Mesothelial cell of epicardium (in vitro differentiated cells): Measurements from ENCODE around the gene NEK11. TPM values are rescaled to one million over a fixed set of nuclear protein-coding genes. Genes with fewer than 3 reads are reported as not detected.
A peak's percentile ranks its signal among the peaks of the same experiment; 100 is the strongest.
"Not testable (repeated sequence)": the region's sequence is repeated elsewhere in the genome, so short reads cannot be mapped to it uniquely, and the experiment has no call there.

Experiments used
- DNase-seq, 2 experiments: peaks; one replicate each; pipeline ENCODE4 v3.0.0; 2021; ENCODE audit warnings: low spot score in 2 of 2; ENCODE audit not compliant: unreplicated experiment in 2 of 2
- H3K27ac Mint-ChIP-seq: 2 replicates; pipeline ENCODE4 v1.8.0; 2021; ENCODE audit warnings: mixed read lengths
- H3K27me3 Mint-ChIP-seq: 2 replicates; pipeline ENCODE4 v1.8.0; 2021; ENCODE audit warnings: low read depth, mixed read lengths
- H3K36me3 Mint-ChIP-seq: 2 replicates; pipeline ENCODE4 v1.8.0; 2021; ENCODE audit warnings: mixed read lengths
- H3K4me1 Mint-ChIP-seq: 2 replicates; pipeline ENCODE4 v1.8.0; 2021; ENCODE audit warnings: mixed read lengths
- H3K4me3 Mint-ChIP-seq: 2 replicates; pipeline ENCODE4 v1.8.0; 2021; ENCODE audit warnings: mild to moderate bottlenecking, moderate library complexity, mixed read lengths
- H3K9me3 Mint-ChIP-seq: 2 replicates; pipeline ENCODE4 v1.8.0; 2021; ENCODE audit warnings: mixed read lengths
- CTCF ChIP-seq: fragments of 200-600 bp; sonication (generic); IDR thresholded peaks from one replicate; pipeline ENCODE4 v1.5.0; 2021; ENCODE audit warnings: antibody characterized with exemption; ENCODE audit not compliant: unreplicated experiment
- total RNA-seq: library from RNA; stranded (reverse); gene quantifications from 3 replicates; pipeline ENCODE4 v1.2.1, GENCODE V29; 2021

Gene NEK11
- total RNA-seq, 1 donor from 2014 or later: 11.3 TPM

GRCh38 chr3:131361464-131362421 lies 335.1 kb downstream of the NEK11 start:
- peak; percentile 27 to 59 for DNase-seq
- peaks cover 2% of the 10 kb centered on the region for H3K27me3 Mint-ChIP-seq
- H3K36me3 Mint-ChIP-seq: no peaks in the 10 kb centered on the region
- peak overlapping the region; percentile 82 for H3K4me3 Mint-ChIP-seq
- peaks cover 14% of the 10 kb centered on the region for H3K9me3 Mint-ChIP-seq
- TF ChIP-seq CTCF: no peak
- H3K27ac Mint-ChIP-seq: peak overlapping the region; percentile 8
- peaks cover 7% of the 10 kb centered on the region for H3K4me1 Mint-ChIP-seq

GRCh38 chr3:131363275-131363674 lies 336.6 kb downstream of the NEK11 start:
- Mint-ChIP-seq H3K27me3 (peaks cover 2% of the 10 kb centered on the region), H3K27ac (no peak overlapping the region), H3K4me1 (peaks cover 7% of the 10 kb centered on the region), H3K4me3 (no peak overlapping the region), H3K9me3 (peaks cover 14% of the 10 kb centered on the region), H3K36me3 (no peaks in the 10 kb centered on the region)
- DNase-seq: no peak
- no peak for TF ChIP-seq CTCF

GRCh38 chr3:131370935-131371687 lies 344.4 kb downstream of the NEK11 start:
- H3K27me3 Mint-ChIP-seq: no peaks in the 10 kb centered on the region
- H3K9me3 Mint-ChIP-seq: no peaks in the 10 kb centered on the region
- no peak for DNase-seq
- no peak for TF ChIP-seq CTCF
- no peak overlapping the region for H3K4me3 Mint-ChIP-seq
- no peak overlapping the region for H3K27ac Mint-ChIP-seq
- H3K36me3 Mint-ChIP-seq: peaks cover 9% of the 10 kb centered on the region
- H3K4me1 Mint-ChIP-seq: no peaks in the 10 kb centered on the region

GRCh38 chr3:131371688-131372066 lies 345.0 kb downstream of the NEK11 start:
- no peaks in the 10 kb centered on the region for H3K9me3 Mint-ChIP-seq
- H3K4me3 Mint-ChIP-seq: no peak overlapping the region
- no peaks in the 10 kb centered on the region for H3K4me1 Mint-ChIP-seq
- H3K27ac Mint-ChIP-seq: no peak overlapping the region
- no peak for TF ChIP-seq CTCF
- no peaks in the 10 kb centered on the region for H3K27me3 Mint-ChIP-seq
- no peak for DNase-seq
- H3K36me3 Mint-ChIP-seq: peaks cover 9% of the 10 kb centered on the region

DNA sequence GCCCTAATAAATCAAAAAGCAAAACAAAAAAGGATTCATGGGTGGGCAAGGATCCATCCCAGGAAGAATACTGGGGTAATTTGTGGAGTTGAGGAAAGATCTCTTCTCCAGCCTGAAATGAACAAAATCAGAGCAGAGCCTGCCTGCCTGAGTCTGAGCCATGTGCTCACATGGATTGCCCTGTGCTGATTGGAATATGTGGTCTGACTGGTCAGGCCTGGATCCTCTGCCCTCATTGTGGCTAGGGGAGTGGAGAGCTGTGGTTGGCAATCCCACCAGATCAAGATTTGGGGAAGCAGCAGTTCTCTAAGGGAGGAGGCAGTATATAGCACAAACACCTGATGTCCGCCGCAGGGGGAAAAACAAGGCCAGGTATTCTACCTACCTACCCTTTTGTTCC lies 348.1 kb downstream of the NEK11 start:
- H3K27ac Mint-ChIP-seq: no peak overlapping the region
- peaks cover 12% of the 10 kb centered on the region for H3K36me3 Mint-ChIP-seq
- no peaks in the 10 kb centered on the region for H3K4me1 Mint-ChIP-seq
- no peak overlapping the region for H3K4me3 Mint-ChIP-seq
- no peaks in the 10 kb centered on the region for H3K27me3 Mint-ChIP-seq
- no peak for TF ChIP-seq CTCF
- DNase-seq: no peak
- H3K9me3 Mint-ChIP-seq: peaks cover 6% of the 10 kb centered on the region

GRCh38 chr3:131380821-131381444 lies 354.3 kb downstream of the NEK11 start:
- Mint-ChIP-seq H3K27ac (peak overlapping the region; percentile 97), H3K4me3 (peak overlapping the region; percentile 95), H3K4me1 (peaks cover 16% of the 10 kb centered on the region)
- not testable (repeated sequence) for DNase-seq, H3K9me3 Mint-ChIP-seq, H3K27me3 Mint-ChIP-seq, H3K36me3 Mint-ChIP-seq
